ENCODE data around the gene IBA57.

DNA sequence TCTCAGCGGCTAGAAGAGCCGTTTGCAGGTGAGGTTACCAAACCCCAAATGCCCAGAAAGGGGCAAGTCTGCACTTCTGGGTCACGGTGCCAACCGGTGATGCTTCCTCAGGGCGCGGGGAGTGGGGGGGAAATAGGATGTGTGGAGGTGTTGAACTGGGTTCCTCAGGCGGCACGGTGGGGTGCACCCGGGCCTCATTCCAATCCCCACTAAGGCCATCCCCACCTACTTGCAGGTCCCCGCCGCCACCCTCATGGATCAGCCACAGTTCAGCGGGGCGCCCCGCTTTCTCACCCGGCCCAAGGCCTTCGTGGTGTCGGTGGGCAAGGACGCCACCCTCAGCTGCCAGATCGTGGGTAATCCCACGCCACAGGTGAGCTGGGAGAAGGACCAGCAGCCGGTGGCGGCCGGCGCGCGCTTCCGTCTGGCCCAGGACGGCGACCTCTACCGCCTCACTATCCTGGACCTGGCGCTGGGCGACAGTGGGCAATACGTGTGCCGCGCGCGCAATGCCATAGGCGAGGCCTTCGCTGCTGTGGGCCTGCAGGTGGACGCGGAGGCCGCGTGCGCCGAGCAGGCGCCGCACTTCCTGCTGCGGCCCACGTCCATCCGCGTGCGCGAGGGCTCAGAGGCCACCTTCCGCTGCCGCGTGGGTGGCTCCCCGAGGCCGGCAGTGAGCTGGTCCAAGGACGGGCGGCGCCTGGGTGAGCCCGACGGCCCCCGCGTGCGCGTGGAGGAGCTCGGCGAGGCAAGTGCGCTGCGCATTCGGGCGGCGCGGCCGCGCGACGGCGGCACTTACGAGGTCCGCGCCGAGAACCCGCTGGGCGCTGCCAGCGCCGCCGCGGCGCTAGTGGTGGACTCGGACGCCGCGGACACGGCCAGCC is 46.2 kb downstream of the IBA57 start:
- TF ChIP-seq SNAI2 (CRISPR knock-in tag; IDR thresholded peaks at IDR 0.05), result no peak
- TF ChIP-seq, protein P1, sequence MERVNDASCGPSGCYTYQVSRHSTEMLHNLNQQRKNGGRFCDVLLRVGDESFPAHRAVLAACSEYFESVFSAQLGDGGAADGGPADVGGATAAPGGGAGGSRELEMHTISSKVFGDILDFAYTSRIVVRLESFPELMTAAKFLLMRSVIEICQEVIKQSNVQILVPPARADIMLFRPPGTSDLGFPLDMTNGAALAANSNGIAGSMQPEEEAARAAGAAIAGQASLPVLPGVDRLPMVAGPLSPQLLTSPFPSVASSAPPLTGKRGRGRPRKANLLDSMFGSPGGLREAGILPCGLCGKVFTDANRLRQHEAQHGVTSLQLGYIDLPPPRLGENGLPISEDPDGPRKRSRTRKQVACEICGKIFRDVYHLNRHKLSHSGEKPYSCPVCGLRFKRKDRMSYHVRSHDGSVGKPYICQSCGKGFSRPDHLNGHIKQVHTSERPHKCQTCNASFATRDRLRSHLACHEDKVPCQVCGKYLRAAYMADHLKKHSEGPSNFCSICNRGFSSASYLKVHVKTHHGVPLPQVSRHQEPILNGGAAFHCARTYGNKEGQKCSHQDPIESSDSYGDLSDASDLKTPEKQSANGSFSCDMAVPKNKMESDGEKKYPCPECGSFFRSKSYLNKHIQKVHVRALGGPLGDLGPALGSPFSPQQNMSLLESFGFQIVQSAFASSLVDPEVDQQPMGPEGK (CRISPR knock-in tag; IDR thresholded peaks at IDR 0.05; ENCODE audit: borderline replicate concordance), result no peak
- no peak for TF ChIP-seq ESRRG (CRISPR knock-in tag; IDR thresholded peaks at IDR 0.05)
- no peak for TF ChIP-seq TOX (CRISPR knock-in tag; IDR thresholded peaks at IDR 0.05; ENCODE audit: borderline replicate concordance)
- no peak for TF ChIP-seq ZFP3 (CRISPR knock-in tag; IDR thresholded peaks at IDR 0.05)
